Activated CD8-positive, alpha-beta memory T cell treated with anti-CD3 and anti-CD28 coated beads, Interleukin-2, amount 10 ng/mL, durations not matched to agents 7 days and 5 days (primary cell): Measurements from ENCODE around the gene TAGAP. TPM values are rescaled to one million over a fixed set of nuclear protein-coding genes. Genes with fewer than 3 reads are reported as not detected.

Experiments used
- ATAC-seq: fragments of 150-1000 bp; cut with Tn5 transposase; one replicate; pipeline ENCODE4 v1.10.0; 2021; ENCODE audit warnings: moderate library complexity
- CTCF ChIA-PET: fragments of 350-600 bp; sonication (Branson Sonifier 250); formaldehyde crosslinking; loops from one replicate; lab custom pipeline; 2021; ENCODE audit warnings: antibody characterized with exemption; lab: Charles Lee
- DNase-seq: peaks from one replicate; pipeline ENCODE4 v3.0.0-alpha.2; 2020
- H3K27ac Mint-ChIP-seq: one replicate; pipeline ENCODE4 v1.8.0; 2021; ENCODE audit warnings: mild to moderate bottlenecking, mixed read lengths
- H3K27me3 Mint-ChIP-seq: one replicate; pipeline ENCODE4 v1.8.0; 2021; ENCODE audit warnings: mixed read lengths
- H3K36me3 Mint-ChIP-seq: one replicate; pipeline ENCODE4 v1.8.0; 2021; ENCODE audit warnings: mild to moderate bottlenecking, mixed read lengths
- H3K4me1 Mint-ChIP-seq: one replicate; pipeline ENCODE4 v1.8.0; 2021; ENCODE audit warnings: mixed read lengths
- H3K4me3 Mint-ChIP-seq: one replicate; pipeline ENCODE4 v1.8.0; 2021; ENCODE audit warnings: mild to moderate bottlenecking, moderate library complexity, mixed read lengths
- H3K9me3 Mint-ChIP-seq: one replicate; pipeline ENCODE4 v1.8.0; 2022; ENCODE audit warnings: low read depth, mixed read lengths
- total RNA-seq, 2 experiments: library from RNA; stranded (reverse); gene quantifications; one replicate each; pipeline ENCODE4 v1.2.3, GENCODE V29; 2021

The TAGAP gene, protein sequence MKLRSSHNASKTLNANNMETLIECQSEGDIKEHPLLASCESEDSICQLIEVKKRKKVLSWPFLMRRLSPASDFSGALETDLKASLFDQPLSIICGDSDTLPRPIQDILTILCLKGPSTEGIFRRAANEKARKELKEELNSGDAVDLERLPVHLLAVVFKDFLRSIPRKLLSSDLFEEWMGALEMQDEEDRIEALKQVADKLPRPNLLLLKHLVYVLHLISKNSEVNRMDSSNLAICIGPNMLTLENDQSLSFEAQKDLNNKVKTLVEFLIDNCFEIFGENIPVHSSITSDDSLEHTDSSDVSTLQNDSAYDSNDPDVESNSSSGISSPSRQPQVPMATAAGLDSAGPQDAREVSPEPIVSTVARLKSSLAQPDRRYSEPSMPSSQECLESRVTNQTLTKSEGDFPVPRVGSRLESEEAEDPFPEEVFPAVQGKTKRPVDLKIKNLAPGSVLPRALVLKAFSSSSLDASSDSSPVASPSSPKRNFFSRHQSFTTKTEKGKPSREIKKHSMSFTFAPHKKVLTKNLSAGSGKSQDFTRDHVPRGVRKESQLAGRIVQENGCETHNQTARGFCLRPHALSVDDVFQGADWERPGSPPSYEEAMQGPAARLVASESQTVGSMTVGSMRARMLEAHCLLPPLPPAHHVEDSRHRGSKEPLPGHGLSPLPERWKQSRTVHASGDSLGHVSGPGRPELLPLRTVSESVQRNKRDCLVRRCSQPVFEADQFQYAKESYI
- total RNA-seq = 10 to 100 TPM; 44.8 to 53.0 TPM

DNA sequence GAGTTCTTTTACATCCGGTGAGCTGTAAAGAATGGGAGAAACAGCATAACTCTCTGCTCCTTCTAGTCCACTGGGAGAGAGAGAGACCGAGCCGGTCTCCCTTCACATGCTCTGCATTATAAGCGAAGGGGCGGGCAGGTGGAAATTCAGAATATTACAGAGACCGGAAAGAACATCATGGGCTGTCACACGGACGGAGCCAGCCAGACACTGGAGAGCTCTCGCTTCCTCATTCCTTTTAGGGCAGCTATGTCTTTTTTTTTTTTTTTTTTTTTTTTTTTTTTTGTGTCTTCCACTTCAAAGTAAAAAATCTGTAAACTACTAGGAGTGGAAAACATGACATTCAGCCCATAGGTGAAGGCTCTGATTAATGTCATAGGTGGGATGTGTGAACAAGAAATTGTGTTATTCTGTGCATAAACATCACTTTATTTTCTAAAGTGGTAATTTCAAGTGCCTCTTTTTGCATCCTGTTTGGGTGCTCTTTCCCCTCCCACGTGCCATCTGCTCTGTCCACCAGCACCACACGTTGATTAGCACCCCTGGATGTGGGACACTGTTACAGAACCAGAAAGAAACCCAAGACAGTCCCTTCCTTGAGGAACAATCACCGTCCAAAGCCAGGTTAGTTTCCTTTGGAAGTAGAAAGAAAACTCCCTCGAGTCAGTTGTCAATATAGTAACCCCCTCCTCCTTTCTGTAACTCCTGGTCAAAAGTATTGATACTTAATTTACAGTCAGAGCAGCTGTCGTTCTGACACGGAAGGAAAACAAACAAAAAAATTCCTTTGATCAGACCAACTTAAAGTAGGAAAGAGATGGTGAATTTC lies at the start of gene TAGAP:
TSS of gene TAGAP (minus strand) at position 93 of the 829 bp plus-strand sequence. CDS start 845 bp downstream, outside the sequence.
- no peaks in the 10 kb centered on the region for H3K9me3 Mint-ChIP-seq
- H3K4me3 Mint-ChIP-seq = peak within 1 kb of the TSS; percentile 95
- peaks cover 50% of the 10 kb centered on the region for H3K4me1 Mint-ChIP-seq
- DNase-seq (peak; percentile 94), ATAC-seq (peak; percentile 83)
- no peaks in the 10 kb centered on the region for H3K27me3 Mint-ChIP-seq
- CTCF ChIA-PET = interaction anchor here (0.6 to 8.8 kb wide), 20 partner anchors 8 to 751 kb away, joined by 3 to 198 read pairs (median 4); no protein-coding TSS in a partner anchor
- peak within 1 kb of the TSS; percentile 97 for H3K27ac Mint-ChIP-seq
- peaks cover 42% of the 10 kb centered on the region for H3K36me3 Mint-ChIP-seq

GRCh38 chr6:159093609-159094443 lies 49.0 kb upstream of the TAGAP start:
- no peaks in the 10 kb centered on the region for H3K27me3 Mint-ChIP-seq
- CTCF ChIA-PET = interaction anchor here (1.0 to 2.5 kb wide), 7 partner anchors 10 to 85 kb away, joined by 3 to 10 read pairs (median 5); no protein-coding TSS in a partner anchor
- H3K27ac Mint-ChIP-seq = peak overlapping the region; percentile 54
- H3K4me3 Mint-ChIP-seq = no peak overlapping the region
- DNase-seq (peak; percentile 31), ATAC-seq (no peak)
- H3K9me3 Mint-ChIP-seq = no peaks in the 10 kb centered on the region
- peaks cover 47% of the 10 kb centered on the region for H3K4me1 Mint-ChIP-seq
- no peaks in the 10 kb centered on the region for H3K36me3 Mint-ChIP-seq

DNA sequence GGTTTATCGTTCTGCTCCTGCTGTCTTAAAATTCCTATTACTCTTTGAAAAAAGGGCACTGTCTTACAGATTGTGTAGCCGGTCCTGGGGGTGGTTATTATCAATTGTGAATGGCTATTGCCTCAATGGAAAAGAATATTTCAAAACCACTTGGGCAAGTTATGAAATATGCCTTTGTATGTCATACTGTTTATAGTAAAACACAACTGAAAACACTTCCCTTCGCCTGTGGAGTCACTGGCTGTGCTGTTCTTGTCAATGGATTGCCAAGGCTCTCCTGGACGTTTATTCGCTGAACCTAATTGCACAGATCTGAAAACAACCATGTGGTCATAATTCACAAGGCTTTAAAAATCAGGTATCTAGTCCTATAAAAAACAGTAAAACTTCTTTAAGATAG lies 47.8 kb upstream of the TAGAP start:
- no peaks in the 10 kb centered on the region for H3K27me3 Mint-ChIP-seq
- ATAC-seq = no peak
- H3K36me3 Mint-ChIP-seq = no peaks in the 10 kb centered on the region
- CTCF ChIA-PET = interaction anchor here (1.2 to 1.5 kb wide), 3 partner anchors 29 to 84 kb away, joined by 3 read pairs; no protein-coding TSS in a partner anchor
- no peak for DNase-seq
- H3K4me3 Mint-ChIP-seq = no peak overlapping the region
- no peak overlapping the region for H3K27ac Mint-ChIP-seq
- no peaks in the 10 kb centered on the region for H3K9me3 Mint-ChIP-seq
- H3K4me1 Mint-ChIP-seq = peaks cover 38% of the 10 kb centered on the region

GRCh38 chr6:159090530-159091480 lies 46.0 kb upstream of the TAGAP start:
- ATAC-seq (no peak), DNase-seq (peak; percentile 16)
- Mint-ChIP-seq H3K4me3 (no peak overlapping the region), H3K9me3 (no peaks in the 10 kb centered on the region), H3K27ac (no peak overlapping the region), H3K4me1 (peaks cover 31% of the 10 kb centered on the region), H3K27me3 (no peaks in the 10 kb centered on the region), H3K36me3 (peaks cover 1% of the 10 kb centered on the region)
- CTCF ChIA-PET = interaction anchor here (1.6 kb wide), 1 partner anchor 13 kb away, joined by 3 read pairs; no protein-coding TSS in a partner anchor

GRCh38 chr6:159089909-159090308 lies 45.1 kb upstream of the TAGAP start:
- CTCF ChIA-PET = interaction anchor here (1.1 to 2.3 kb wide), 4 partner anchors 14 to 45 kb away, joined by 3 to 7 read pairs (median 4); partner anchors contain the start of gene TAGAP
- Mint-ChIP-seq H3K36me3 (peaks cover 1% of the 10 kb centered on the region), H3K27ac (no peak overlapping the region), H3K9me3 (no peaks in the 10 kb centered on the region), H3K4me1 (peaks cover 33% of the 10 kb centered on the region), H3K4me3 (no peak overlapping the region), H3K27me3 (no peaks in the 10 kb centered on the region)
- peak; percentile 43 for DNase-seq
- no peak for ATAC-seq

GRCh38 chr6:159089443-159089842 lies 44.7 kb upstream of the TAGAP start:
- ATAC-seq = no peak
- peak; percentile 27 for DNase-seq
- CTCF ChIA-PET = interaction anchor here (0.9 to 2.3 kb wide), 5 partner anchors 15 to 45 kb away, joined by 3 to 7 read pairs (median 4); partner anchors contain the start of gene TAGAP
- Mint-ChIP-seq H3K4me1 (peaks cover 28% of the 10 kb centered on the region), H3K36me3 (peaks cover 1% of the 10 kb centered on the region), H3K4me3 (no peak overlapping the region), H3K9me3 (no peaks in the 10 kb centered on the region), H3K27ac (no peak overlapping the region), H3K27me3 (no peaks in the 10 kb centered on the region)

- peaks cover 4% of the 10 kb centered on the region for H3K36me3 Mint-ChIP-seq
- DNase-seq = peak; percentile 35
- H3K27me3 Mint-ChIP-seq = no peaks in the 10 kb centered on the region
- H3K4me1 Mint-ChIP-seq = peaks cover 19% of the 10 kb centered on the region
- H3K4me3 Mint-ChIP-seq = no peak overlapping the region
- ATAC-seq = peak; percentile 6
- CTCF ChIA-PET = interaction anchor here (0.7 to 1.0 kb wide), 3 partner anchors 24 to 43 kb away, joined by 3 read pairs; partner anchors contain the start of gene TAGAP
- no peaks in the 10 kb centered on the region for H3K9me3 Mint-ChIP-seq
- H3K27ac Mint-ChIP-seq = no peak overlapping the region
These were observed 41.3 kb upstream of the TAGAP start for GRCh38 chr6:159086033-159086618.

GRCh38 chr6:159085396-159085895 lies 40.7 kb upstream of the TAGAP start:
- H3K27ac Mint-ChIP-seq = no peak overlapping the region
- peak; percentile 27 for DNase-seq
- CTCF ChIA-PET = interaction anchor here (0.7 to 1.0 kb wide), 3 partner anchors 23 to 42 kb away, joined by 3 read pairs; partner anchors contain the start of gene TAGAP
- no peak overlapping the region for H3K4me3 Mint-ChIP-seq
- no peaks in the 10 kb centered on the region for H3K27me3 Mint-ChIP-seq
- H3K4me1 Mint-ChIP-seq = peaks cover 20% of the 10 kb centered on the region
- no peaks in the 10 kb centered on the region for H3K9me3 Mint-ChIP-seq
- peaks cover 4% of the 10 kb centered on the region for H3K36me3 Mint-ChIP-seq
- no peak for ATAC-seq

GRCh38 chr6:159084493-159085091 lies 39.8 kb upstream of the TAGAP start:
- CTCF ChIA-PET = interaction anchor here (1.5 kb wide), 1 partner anchor 19 kb away, joined by 4 read pairs; no protein-coding TSS in a partner anchor
- Mint-ChIP-seq H3K4me1 (peaks cover 19% of the 10 kb centered on the region), H3K36me3 (peaks cover 6% of the 10 kb centered on the region), H3K4me3 (no peak overlapping the region), H3K9me3 (no peaks in the 10 kb centered on the region), H3K27me3 (no peaks in the 10 kb centered on the region), H3K27ac (no peak overlapping the region)
- no peak for ATAC-seq
- DNase-seq = no peak

DNA sequence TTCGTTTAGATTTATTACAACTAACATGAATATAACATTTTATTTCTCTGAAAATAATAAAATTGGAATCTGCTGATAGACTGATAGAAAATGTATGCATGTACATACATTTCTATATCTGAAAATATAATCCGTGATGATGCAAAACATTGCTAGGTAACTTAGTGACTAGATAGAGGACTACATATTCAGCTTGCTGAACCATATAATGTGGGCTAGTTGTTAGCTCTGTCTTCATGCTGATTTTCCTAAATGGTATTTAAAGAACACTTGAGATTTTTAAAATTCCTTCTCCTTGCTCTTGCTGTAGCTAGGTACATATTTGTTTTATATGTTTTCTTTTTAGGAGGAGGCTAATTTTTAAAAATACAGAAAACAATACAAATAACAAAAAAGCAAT lies 38.4 kb upstream of the TAGAP start:
- Mint-ChIP-seq H3K9me3 (no peaks in the 10 kb centered on the region), H3K4me1 (peaks cover 18% of the 10 kb centered on the region), H3K27ac (no peak overlapping the region), H3K36me3 (peaks cover 9% of the 10 kb centered on the region), H3K27me3 (no peaks in the 10 kb centered on the region), H3K4me3 (no peak overlapping the region)
- DNase-seq = no peak
- ATAC-seq = no peak
- CTCF ChIA-PET = interaction anchor here (0.8 kb wide), 1 partner anchor 16 kb away, joined by 3 read pairs; no protein-coding TSS in a partner anchor
